Measurements from ENCODE around the gene COPS8.

DNA sequence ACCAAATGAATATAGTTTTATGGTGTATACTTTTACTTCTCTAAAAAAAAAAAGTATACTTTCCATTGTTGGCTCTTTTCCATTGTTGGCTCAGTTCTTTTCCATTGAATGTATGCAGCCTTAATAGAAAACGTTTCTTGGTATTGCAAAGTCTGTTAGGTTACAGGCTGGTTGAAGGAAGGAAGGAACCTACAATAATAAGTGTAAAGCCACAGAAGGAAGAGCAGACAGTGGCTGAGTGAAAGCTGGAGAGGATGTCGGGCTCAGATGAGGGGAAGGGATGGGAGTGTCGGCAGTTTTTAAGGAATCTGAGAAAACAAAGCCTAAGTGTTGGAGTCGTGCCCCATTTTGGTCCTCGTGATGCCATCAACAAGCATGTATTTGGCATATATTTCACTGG is 6.8 kb downstream of the COPS8 start:
- TF ChIP-seq POLR2AphosphoS5 (IDR thresholded peaks at IDR 0.05) (no peak), POLR2A (IDR thresholded peaks at IDR 0.05) (no peak), EP300 (IDR thresholded peaks at IDR 0.05) (no peak)
- TF ChIP-seq, protein P1, sequence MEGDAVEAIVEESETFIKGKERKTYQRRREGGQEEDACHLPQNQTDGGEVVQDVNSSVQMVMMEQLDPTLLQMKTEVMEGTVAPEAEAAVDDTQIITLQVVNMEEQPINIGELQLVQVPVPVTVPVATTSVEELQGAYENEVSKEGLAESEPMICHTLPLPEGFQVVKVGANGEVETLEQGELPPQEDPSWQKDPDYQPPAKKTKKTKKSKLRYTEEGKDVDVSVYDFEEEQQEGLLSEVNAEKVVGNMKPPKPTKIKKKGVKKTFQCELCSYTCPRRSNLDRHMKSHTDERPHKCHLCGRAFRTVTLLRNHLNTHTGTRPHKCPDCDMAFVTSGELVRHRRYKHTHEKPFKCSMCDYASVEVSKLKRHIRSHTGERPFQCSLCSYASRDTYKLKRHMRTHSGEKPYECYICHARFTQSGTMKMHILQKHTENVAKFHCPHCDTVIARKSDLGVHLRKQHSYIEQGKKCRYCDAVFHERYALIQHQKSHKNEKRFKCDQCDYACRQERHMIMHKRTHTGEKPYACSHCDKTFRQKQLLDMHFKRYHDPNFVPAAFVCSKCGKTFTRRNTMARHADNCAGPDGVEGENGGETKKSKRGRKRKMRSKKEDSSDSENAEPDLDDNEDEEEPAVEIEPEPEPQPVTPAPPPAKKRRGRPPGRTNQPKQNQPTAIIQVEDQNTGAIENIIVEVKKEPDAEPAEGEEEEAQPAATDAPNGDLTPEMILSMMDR (IDR thresholded peaks at IDR 0.05): no peak

Measured in sigmoid colon (tissue), 4 donors.